WTC11 (cell line): Measurements from ENCODE around the gene RND3. TPM values are rescaled to one million over a fixed set of nuclear protein-coding genes. Genes with fewer than 3 reads are reported as not detected.

Experiments used
- ATAC-seq: fragments of 200-7000 bp; cut with Tn5 transposase; 2 replicates; pipeline ENCODE4 v1.10.0; 2021; ENCODE audit warnings: mild to moderate bottlenecking, moderate library complexity
- CTCF ChIA-PET: fragments of 300-600 bp; sonication (Branson Sonifier 250); formaldehyde crosslinking; loops from one replicate; lab custom pipeline; 2021; ENCODE audit warnings: antibody characterized with exemption; lab: Charles Lee
- POLR2A ChIA-PET: fragments of 350-600 bp; sonication (Branson Sonifier 250); formaldehyde crosslinking; loops from one replicate; lab custom pipeline; 2021; ENCODE audit warnings: antibody characterized with exemption; lab: Charles Lee
- DNase-seq: peaks from one replicate; pipeline ENCODE4 v3.0.0; 2021; ENCODE audit warnings: low spot score
- H3K27ac Mint-ChIP-seq: 2 replicates; pipeline ENCODE4 v1.8.0; 2021; ENCODE audit warnings: mixed read lengths
- H3K27me3 Mint-ChIP-seq: 2 replicates; pipeline ENCODE4 v1.8.0; 2021; ENCODE audit warnings: low read depth, mild to moderate bottlenecking, moderate library complexity, mixed read lengths
- H3K36me3 Mint-ChIP-seq: 2 replicates; pipeline ENCODE4 v1.8.0; 2021; ENCODE audit warnings: mixed read lengths
- H3K4me1 Mint-ChIP-seq: 2 replicates; pipeline ENCODE4 v1.8.0; 2022; ENCODE audit warnings: mixed read lengths
- H3K4me3 Mint-ChIP-seq: 2 replicates; pipeline ENCODE4 v1.8.0; 2021; ENCODE audit warnings: mild to moderate bottlenecking, moderate library complexity, mixed read lengths
- H3K9me3 Mint-ChIP-seq: 2 replicates; pipeline ENCODE4 v1.8.0; 2021; ENCODE audit warnings: mixed read lengths
- CREB1 ChIP-seq: sonication (generic); formaldehyde crosslinking; IDR thresholded peaks from 2 replicates; pipeline ENCODE4 v1.8.0; 2023; ENCODE audit warnings: mild to moderate bottlenecking, missing genetic modification reagents
- HMGA2 ChIP-seq: fragments of 250-450 bp; sonication (Bioruptor Pico); IDR thresholded peaks from 2 replicates; pipeline ENCODE4 v1.4.0; 2021; ENCODE audit warnings: mild to moderate bottlenecking, moderate library complexity
- IRF2 ChIP-seq: sonication (generic); formaldehyde crosslinking; IDR thresholded peaks from 2 replicates; pipeline ENCODE4 v1.8.0; 2022; ENCODE audit warnings: low read depth, missing genetic modification reagents, borderline replicate concordance
- OVOL2 ChIP-seq: fragments of 250-450 bp; sonication (Bioruptor Pico); IDR thresholded peaks from 2 replicates; pipeline ENCODE4 v1.9.0; 2021; ENCODE audit warnings: mild to moderate bottlenecking, borderline replicate concordance
- RORB ChIP-seq: fragments of 250-450 bp; sonication (Bioruptor Pico); IDR thresholded peaks from 2 replicates; pipeline ENCODE4 v1.9.0; 2021; ENCODE audit warnings: mild to moderate bottlenecking
- SMAD4 ChIP-seq: sonication (generic); formaldehyde crosslinking; IDR thresholded peaks from 2 replicates; pipeline ENCODE4 v1.8.0; 2022; ENCODE audit warnings: mild to moderate bottlenecking, missing genetic modification reagents
- TCF7 ChIP-seq: sonication (generic); formaldehyde crosslinking; IDR thresholded peaks from 2 replicates; pipeline ENCODE4 v1.8.0; 2022; ENCODE audit warnings: mild to moderate bottlenecking, low read depth, missing genetic modification reagents, moderate library complexity
- TEAD1 ChIP-seq: sonication (generic); formaldehyde crosslinking; IDR thresholded peaks from 2 replicates; pipeline ENCODE4 v1.8.0; 2022; ENCODE audit warnings: mild to moderate bottlenecking, missing genetic modification reagents
- ZNF121 ChIP-seq: sonication (generic); formaldehyde crosslinking; IDR thresholded peaks from 2 replicates; pipeline ENCODE4 v1.8.0; 2023; ENCODE audit warnings: missing genetic modification reagents
- ZNF219 ChIP-seq: sonication (generic); formaldehyde crosslinking; IDR thresholded peaks from 2 replicates; pipeline ENCODE4 v1.8.0; 2023; ENCODE audit warnings: missing genetic modification reagents, mild to moderate bottlenecking, borderline replicate concordance
- ZNF423 ChIP-seq: fragments of 250-450 bp; sonication (Bioruptor Pico); IDR thresholded peaks from 2 replicates; pipeline ENCODE4 v2.1.2; 2022; ENCODE audit warnings: mild to moderate bottlenecking, moderate library complexity
- total RNA-seq: library from RNA; stranded (reverse); gene quantifications from 3 replicates; pipeline ENCODE4 v1.2.3, GENCODE V29; 2021
- TF ChIP-seq, protein P1 (sequence below): sonication (generic); formaldehyde crosslinking; IDR thresholded peaks from 2 replicates; pipeline ENCODE4 v1.8.1; 2023; ENCODE audit warnings: mild to moderate bottlenecking, missing genetic modification reagents, moderate library complexity
- TF ChIP-seq, protein P2 (sequence below): sonication (generic); formaldehyde crosslinking; IDR thresholded peaks from 2 replicates; pipeline ENCODE4 v1.8.1; 2022; ENCODE audit warnings: low read depth, missing genetic modification reagents, borderline replicate concordance
- TF ChIP-seq, protein P3 (sequence below): fragments of 250-450 bp; sonication (Bioruptor Pico); IDR thresholded peaks from 2 replicates; pipeline ENCODE4 v1.8.0; 2021; ENCODE audit warnings: mild to moderate bottlenecking
- TF ChIP-seq, protein P4 (sequence below): sonication (generic); formaldehyde crosslinking; IDR thresholded peaks from 2 replicates; pipeline ENCODE4 v1.8.1; 2023; ENCODE audit warnings: mild to moderate bottlenecking, missing genetic modification reagents, moderate library complexity
- TF ChIP-seq, protein P5 (sequence below): fragments of 200-600 bp; IDR thresholded peaks from 2 replicates; pipeline ENCODE4 v1.8.0; 2022; ENCODE audit warnings: antibody characterized with exemption
- TF ChIP-seq, protein P6 (sequence below): sonication (generic); formaldehyde crosslinking; IDR thresholded peaks from 2 replicates; pipeline ENCODE4 v1.8.1; 2022; ENCODE audit warnings: missing genetic modification reagents, borderline replicate concordance
- TF ChIP-seq, protein P7 (sequence below): sonication (generic); formaldehyde crosslinking; IDR thresholded peaks from 2 replicates; pipeline ENCODE4 v1.8.1; 2022; ENCODE audit warnings: low read depth, mild to moderate bottlenecking, moderate library complexity, missing genetic modification reagents, borderline replicate concordance
- TF ChIP-seq, protein P8 (sequence below): sonication (generic); formaldehyde crosslinking; IDR thresholded peaks from 2 replicates; pipeline ENCODE4 v1.8.1; 2023; ENCODE audit warnings: mild to moderate bottlenecking, moderate library complexity, missing genetic modification reagents
- TF ChIP-seq, protein P9 (sequence below): sonication (generic); formaldehyde crosslinking; IDR thresholded peaks from 2 replicates; pipeline ENCODE4 v1.8.0; 2022; ENCODE audit warnings: missing genetic modification reagents

Gene RND3
- total RNA-seq, 1 experiment from 2014 or later: 64.4 TPM

DNA sequence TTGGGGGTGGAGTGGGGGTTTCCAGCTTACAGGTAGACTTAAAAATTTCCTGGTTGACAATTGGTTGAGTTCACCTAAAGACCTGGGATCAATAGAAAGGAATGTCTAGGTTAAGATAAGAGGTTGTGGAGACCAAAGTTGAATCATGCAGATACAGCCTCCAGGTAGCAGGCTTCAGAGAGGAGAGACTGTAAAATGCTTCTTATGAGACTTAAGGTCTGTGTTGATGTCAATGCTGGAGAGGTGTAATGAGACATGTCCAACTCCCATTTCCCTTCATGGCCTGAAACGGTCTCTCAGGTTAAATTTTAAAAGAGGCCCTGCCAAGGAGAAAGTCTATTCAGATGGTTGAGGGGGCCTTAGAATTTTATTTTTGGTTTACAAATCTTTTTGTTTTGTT, 38.5 kb upstream of the RND3 start:
- ATAC-seq (no peak), DNase-seq (no peak)
- Mint-ChIP-seq H3K9me3 (peaks cover 40% of the 10 kb centered on the region), H3K4me3 (no peak overlapping the region), H3K36me3 (peaks cover 27% of the 10 kb centered on the region), H3K27me3 (no peaks in the 10 kb centered on the region; the same call in 1 of the 2 replicates), H3K4me1 (peaks cover 23% of the 10 kb centered on the region), H3K27ac (no peak overlapping the region)
- CTCF ChIA-PET: interaction anchor here (0.7 kb wide), 1 partner anchor 23 kb away, joined by 3 read pairs; no protein-coding TSS in a partner anchor
- POLR2A ChIA-PET: no interaction called here
- TF ChIP-seq TEAD1 (CRISPR knock-in tag) (no peak), IRF2 (CRISPR knock-in tag) (no peak), ZNF121 (CRISPR knock-in tag) (no peak), ZNF219 (CRISPR knock-in tag) (no peak), SMAD4 (CRISPR knock-in tag) (no peak), OVOL2 (CRISPR knock-in tag) (no peak), CREB1 (no peak)
- TF ChIP-seq, protein P1, sequence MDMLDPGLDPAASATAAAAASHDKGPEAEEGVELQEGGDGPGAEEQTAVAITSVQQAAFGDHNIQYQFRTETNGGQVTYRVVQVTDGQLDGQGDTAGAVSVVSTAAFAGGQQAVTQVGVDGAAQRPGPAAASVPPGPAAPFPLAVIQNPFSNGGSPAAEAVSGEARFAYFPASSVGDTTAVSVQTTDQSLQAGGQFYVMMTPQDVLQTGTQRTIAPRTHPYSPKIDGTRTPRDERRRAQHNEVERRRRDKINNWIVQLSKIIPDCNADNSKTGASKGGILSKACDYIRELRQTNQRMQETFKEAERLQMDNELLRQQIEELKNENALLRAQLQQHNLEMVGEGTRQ (CRISPR knock-in tag): no peak
- TF ChIP-seq, protein P2, sequence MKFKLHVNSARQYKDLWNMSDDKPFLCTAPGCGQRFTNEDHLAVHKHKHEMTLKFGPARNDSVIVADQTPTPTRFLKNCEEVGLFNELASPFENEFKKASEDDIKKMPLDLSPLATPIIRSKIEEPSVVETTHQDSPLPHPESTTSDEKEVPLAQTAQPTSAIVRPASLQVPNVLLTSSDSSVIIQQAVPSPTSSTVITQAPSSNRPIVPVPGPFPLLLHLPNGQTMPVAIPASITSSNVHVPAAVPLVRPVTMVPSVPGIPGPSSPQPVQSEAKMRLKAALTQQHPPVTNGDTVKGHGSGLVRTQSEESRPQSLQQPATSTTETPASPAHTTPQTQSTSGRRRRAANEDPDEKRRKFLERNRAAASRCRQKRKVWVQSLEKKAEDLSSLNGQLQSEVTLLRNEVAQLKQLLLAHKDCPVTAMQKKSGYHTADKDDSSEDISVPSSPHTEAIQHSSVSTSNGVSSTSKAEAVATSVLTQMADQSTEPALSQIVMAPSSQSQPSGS (CRISPR knock-in tag): no peak
- TF ChIP-seq, protein P3, sequence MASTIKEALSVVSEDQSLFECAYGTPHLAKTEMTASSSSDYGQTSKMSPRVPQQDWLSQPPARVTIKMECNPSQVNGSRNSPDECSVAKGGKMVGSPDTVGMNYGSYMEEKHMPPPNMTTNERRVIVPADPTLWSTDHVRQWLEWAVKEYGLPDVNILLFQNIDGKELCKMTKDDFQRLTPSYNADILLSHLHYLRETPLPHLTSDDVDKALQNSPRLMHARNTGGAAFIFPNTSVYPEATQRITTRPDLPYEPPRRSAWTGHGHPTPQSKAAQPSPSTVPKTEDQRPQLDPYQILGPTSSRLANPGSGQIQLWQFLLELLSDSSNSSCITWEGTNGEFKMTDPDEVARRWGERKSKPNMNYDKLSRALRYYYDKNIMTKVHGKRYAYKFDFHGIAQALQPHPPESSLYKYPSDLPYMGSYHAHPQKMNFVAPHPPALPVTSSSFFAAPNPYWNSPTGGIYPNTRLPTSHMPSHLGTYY: no peak
- TF ChIP-seq, protein P4, sequence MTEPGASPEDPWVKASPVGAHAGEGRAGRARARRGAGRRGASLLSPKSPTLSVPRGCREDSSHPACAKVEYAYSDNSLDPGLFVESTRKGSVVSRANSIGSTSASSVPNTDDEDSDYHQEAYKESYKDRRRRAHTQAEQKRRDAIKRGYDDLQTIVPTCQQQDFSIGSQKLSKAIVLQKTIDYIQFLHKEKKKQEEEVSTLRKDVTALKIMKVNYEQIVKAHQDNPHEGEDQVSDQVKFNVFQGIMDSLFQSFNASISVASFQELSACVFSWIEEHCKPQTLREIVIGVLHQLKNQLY (CRISPR knock-in tag): no peak
- TF ChIP-seq, protein P5, sequence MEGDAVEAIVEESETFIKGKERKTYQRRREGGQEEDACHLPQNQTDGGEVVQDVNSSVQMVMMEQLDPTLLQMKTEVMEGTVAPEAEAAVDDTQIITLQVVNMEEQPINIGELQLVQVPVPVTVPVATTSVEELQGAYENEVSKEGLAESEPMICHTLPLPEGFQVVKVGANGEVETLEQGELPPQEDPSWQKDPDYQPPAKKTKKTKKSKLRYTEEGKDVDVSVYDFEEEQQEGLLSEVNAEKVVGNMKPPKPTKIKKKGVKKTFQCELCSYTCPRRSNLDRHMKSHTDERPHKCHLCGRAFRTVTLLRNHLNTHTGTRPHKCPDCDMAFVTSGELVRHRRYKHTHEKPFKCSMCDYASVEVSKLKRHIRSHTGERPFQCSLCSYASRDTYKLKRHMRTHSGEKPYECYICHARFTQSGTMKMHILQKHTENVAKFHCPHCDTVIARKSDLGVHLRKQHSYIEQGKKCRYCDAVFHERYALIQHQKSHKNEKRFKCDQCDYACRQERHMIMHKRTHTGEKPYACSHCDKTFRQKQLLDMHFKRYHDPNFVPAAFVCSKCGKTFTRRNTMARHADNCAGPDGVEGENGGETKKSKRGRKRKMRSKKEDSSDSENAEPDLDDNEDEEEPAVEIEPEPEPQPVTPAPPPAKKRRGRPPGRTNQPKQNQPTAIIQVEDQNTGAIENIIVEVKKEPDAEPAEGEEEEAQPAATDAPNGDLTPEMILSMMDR: no peak
- TF ChIP-seq, protein P6, sequence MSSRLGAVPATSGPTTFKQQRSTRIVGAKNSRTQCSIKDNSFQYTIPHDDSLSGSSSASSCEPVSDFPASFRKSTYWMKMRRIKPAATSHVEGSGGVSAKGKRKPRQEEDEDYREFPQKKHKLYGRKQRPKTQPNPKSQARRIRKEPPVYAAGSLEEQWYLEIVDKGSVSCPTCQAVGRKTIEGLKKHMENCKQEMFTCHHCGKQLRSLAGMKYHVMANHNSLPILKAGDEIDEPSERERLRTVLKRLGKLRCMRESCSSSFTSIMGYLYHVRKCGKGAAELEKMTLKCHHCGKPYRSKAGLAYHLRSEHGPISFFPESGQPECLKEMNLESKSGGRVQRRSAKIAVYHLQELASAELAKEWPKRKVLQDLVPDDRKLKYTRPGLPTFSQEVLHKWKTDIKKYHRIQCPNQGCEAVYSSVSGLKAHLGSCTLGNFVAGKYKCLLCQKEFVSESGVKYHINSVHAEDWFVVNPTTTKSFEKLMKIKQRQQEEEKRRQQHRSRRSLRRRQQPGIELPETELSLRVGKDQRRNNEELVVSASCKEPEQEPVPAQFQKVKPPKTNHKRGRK (CRISPR knock-in tag): no peak

DNA sequence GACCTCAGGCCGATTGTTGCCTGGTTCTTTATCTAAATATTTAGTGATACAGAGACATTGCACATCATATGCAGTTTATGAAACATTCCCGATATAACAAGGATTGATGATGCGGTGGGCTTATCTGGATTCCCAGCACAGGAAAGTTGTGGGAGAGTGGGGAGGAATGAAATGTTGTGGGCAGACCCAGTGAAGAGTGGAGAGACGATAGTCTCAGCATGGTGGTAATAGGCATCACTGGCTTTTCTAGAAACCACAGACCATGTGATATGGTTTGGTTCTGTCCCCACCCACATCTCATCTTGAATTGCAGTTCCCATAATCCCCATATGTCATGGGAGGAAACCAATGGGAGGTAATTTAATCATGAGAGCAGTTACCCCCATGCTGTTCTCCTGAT, 34.8 kb upstream of the RND3 start:
- ChIA-PET CTCF (no interaction called here), POLR2A (no interaction called here)
- DNase-seq (no peak), ATAC-seq (no peak)
- H3K36me3 Mint-ChIP-seq: peaks cover 27% of the 10 kb centered on the region
- H3K4me3 Mint-ChIP-seq: no peak overlapping the region
- H3K27ac Mint-ChIP-seq: no peak overlapping the region
- peaks cover 40% of the 10 kb centered on the region for H3K9me3 Mint-ChIP-seq
- no peaks in the 10 kb centered on the region; the same call in 1 of the 2 replicates for H3K27me3 Mint-ChIP-seq
- peaks cover 7% of the 10 kb centered on the region for H3K4me1 Mint-ChIP-seq
- TF ChIP-seq TCF7 (CRISPR knock-in tag) (no peak), RORB (CRISPR knock-in tag) (no peak), ZNF423 (no peak), HMGA2 (no peak)
- TF ChIP-seq, protein P7, sequence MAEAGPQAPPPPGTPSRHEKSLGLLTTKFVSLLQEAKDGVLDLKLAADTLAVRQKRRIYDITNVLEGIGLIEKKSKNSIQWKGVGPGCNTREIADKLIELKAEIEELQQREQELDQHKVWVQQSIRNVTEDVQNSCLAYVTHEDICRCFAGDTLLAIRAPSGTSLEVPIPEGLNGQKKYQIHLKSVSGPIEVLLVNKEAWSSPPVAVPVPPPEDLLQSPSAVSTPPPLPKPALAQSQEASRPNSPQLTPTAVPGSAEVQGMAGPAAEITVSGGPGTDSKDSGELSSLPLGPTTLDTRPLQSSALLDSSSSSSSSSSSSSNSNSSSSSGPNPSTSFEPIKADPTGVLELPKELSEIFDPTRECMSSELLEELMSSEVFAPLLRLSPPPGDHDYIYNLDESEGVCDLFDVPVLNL: no peak
- TF ChIP-seq, protein P8, sequence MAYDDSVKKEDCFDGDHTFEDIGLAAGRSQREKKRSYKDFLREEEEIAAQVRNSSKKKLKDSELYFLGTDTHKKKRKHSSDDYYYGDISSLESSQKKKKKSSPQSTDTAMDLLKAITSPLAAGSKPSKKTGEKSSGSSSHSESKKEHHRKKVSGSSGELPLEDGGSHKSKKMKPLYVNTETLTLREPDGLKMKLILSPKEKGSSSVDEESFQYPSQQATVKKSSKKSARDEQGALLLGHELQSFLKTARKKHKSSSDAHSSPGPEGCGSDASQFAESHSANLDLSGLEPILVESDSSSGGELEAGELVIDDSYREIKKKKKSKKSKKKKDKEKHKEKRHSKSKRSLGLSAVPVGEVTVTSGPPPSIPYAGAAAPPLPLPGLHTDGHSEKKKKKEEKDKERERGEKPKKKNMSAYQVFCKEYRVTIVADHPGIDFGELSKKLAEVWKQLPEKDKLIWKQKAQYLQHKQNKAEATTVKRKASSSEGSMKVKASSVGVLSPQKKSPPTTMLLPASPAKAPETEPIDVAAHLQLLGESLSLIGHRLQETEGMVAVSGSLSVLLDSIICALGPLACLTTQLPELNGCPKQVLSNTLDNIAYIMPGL (CRISPR knock-in tag): no peak
- TF ChIP-seq, protein P9, sequence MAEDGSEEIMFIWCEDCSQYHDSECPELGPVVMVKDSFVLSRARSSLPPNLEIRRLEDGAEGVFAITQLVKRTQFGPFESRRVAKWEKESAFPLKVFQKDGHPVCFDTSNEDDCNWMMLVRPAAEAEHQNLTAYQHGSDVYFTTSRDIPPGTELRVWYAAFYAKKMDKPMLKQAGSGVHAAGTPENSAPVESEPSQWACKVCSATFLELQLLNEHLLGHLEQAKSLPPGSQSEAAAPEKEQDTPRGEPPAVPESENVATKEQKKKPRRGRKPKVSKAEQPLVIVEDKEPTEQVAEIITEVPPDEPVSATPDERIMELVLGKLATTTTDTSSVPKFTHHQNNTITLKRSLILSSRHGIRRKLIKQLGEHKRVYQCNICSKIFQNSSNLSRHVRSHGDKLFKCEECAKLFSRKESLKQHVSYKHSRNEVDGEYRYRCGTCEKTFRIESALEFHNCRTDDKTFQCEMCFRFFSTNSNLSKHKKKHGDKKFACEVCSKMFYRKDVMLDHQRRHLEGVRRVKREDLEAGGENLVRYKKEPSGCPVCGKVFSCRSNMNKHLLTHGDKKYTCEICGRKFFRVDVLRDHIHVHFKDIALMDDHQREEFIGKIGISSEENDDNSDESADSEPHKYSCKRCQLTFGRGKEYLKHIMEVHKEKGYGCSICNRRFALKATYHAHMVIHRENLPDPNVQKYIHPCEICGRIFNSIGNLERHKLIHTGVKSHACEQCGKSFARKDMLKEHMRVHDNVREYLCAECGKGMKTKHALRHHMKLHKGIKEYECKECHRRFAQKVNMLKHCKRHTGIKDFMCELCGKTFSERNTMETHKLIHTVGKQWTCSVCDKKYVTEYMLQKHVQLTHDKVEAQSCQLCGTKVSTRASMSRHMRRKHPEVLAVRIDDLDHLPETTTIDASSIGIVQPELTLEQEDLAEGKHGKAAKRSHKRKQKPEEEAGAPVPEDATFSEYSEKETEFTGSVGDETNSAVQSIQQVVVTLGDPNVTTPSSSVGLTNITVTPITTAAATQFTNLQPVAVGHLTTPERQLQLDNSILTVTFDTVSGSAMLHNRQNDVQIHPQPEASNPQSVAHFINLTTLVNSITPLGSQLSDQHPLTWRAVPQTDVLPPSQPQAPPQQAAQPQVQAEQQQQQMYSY (CRISPR knock-in tag): no peak
